GM21515 (cell line): ENCODE measurements around the gene VCY.
"Not testable (repeated sequence)": the region's sequence is repeated elsewhere in the genome, so short reads cannot be mapped to it uniquely, and the experiment has no call there.

ENCODE experiments used
- ATAC-seq: cut with Tn5 transposase; IDR thresholded peaks from one replicate; pipeline ENCODE4 v1.9.1; 2021; ENCODE audit not compliant: unreplicated experiment

VCY gene

DNA sequence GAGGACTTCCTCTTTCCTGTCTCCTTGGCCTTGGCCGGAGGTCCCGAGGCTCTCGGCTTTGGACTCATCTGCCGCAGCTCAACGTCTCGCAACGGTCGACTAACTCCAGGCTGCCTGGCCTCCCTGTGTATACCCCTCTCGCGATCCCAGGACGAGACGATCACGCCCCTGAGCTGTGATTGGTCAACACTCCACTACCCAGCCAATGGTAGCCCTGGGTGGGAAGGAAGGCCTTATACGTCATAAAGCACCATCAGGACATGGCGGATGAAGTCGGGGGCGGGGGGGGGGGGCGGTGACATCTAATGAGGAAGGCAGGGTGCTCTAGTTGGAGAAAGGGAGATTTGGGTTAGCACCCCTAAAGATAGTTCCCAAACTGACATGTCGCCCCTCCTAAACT, at the start of gene VCY:
Gene VCY (minus strand): TSS at position 101 of the 400 bp plus-strand sequence. CDS start 33 bp downstream, at position 68.
- not testable (repeated sequence) for ATAC-seq

GRCh38 chrY:14030395-14030794, 44.1 kb upstream of the VCY start:
- ATAC-seq = not testable (repeated sequence)

DNA sequence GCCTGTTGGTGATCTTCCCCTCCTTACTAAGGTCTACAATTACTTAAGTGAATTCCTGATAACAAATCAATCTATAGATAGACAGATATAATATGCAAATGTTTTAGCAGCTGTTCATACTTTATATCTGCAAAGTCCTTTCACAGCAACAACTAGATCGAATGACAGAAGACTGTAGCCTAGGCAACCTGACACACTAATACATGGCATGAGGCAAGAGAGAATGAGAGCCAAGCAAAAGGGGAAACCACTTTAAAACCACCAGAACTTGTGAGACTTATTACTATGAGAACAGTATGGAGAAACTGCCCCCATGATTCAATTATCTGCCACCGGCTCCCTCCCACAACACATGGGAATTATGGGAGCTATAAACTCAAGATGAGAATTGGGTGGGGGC, 25.6 kb upstream of the VCY start:
- not testable (repeated sequence) for ATAC-seq

DNA sequence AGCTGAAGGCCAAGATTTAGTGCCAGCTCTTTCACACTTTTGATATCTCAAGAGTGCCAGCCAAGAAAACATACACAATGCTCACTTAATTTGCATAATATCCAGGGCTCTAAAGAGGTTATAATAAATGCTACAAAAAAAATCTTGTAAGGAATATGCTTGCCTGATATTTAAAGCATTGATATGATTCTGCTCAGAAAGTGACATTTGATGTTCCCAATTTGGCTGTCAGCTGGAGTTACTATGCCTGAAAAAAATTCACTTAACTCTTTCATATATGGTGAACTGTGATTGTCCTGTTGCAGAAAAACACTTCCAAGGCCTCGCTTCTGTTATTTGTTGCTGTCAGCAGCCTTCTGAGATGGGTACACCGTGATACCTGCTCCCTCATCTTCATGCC, 43.9 kb downstream of the VCY start:
- not testable (repeated sequence) for ATAC-seq
